ENCODE measurements around the gene APCDD1.
"Not testable (repeated sequence)": the region's sequence is repeated elsewhere in the genome, so short reads cannot be mapped to it uniquely, and the experiment has no call there.

APCDD1 gene

DNA sequence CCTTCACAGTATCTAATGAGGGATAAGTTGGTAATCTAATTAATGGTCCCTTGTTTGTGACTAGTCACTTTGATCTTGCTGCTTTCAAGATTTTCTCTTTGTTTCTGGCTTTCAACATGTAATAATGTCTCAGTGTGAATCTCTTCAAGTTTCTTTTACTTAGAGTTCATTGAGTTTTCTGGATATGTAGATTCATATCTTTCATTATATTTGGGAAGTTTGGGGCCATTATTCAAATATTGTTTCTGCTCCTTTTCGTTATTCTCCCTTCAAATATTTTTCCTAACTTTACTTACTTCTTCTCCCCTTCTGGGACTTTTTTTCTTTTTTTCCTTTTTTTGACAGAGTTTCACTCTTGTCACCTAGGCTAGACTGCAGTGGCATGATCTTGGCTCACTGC lies 50.3 kb downstream of the APCDD1 start:
- H3K4me1 Mint-ChIP-seq (ENCODE audit: low read depth), result peaks cover 10% of the 10 kb centered on the region
- peaks cover 29% of the 10 kb centered on the region for H3K9me3 Mint-ChIP-seq
- intact Hi-C loops (cut with micrococcal nuclease), result no loop called here
- H3K27ac Mint-ChIP-seq, result no peak overlapping the region
- H3K36me3 Mint-ChIP-seq (ENCODE audit: low read depth), result peaks cover 16% of the 10 kb centered on the region
- no peak overlapping the region for H3K4me3 Mint-ChIP-seq
- H3K27me3 Mint-ChIP-seq, result no peaks in the 10 kb centered on the region

DNA sequence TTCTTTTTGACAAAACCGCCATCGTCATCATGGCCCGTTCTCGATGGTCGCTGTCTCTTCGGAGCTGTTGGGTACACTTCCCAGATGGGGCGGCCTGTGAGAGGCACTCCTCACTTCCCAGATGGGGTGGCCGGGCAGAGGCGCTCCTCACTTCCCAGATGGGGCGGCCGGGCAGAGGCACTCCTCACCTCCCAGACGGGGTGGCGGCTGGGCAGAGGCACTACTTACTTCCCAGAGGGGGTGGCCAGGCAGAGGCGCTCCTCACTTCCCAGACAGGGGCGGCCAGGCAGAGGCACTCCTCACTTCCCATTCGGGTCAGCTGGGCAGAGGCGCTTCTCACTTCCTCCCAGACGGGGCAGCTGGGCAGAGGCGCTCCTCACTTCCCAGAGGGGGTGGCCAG lies 51.5 kb downstream of the APCDD1 start:
- H3K27ac Mint-ChIP-seq; H3K27me3 Mint-ChIP-seq; intact Hi-C loops (cut with micrococcal nuclease); H3K4me3 Mint-ChIP-seq; H3K4me1 Mint-ChIP-seq (ENCODE audit: low read depth): not testable (repeated sequence)
- peaks cover 16% of the 10 kb centered on the region for H3K36me3 Mint-ChIP-seq (ENCODE audit: low read depth)
- H3K9me3 Mint-ChIP-seq, result peaks cover 29% of the 10 kb centered on the region

DNA sequence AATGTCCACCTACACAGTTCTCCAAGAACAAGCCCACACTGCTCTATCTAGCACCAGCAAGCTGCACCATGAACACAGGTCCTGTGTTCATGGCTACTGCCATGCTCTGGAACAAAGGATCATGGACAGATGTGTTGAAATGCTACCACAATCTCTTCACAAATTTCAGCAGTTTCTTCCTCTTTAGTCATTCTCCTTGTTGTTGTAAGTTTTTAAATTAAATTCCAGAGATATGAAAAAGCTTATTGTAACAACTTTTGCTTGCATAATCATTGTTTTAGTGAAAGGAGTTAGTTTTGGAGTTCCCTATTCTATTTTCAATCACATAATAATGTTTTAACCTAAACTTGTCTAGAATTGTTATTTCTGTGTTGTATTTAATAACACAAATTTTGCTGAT lies 54.2 kb downstream of the APCDD1 start:
- intact Hi-C loops (cut with micrococcal nuclease), result no loop called here
- no peak overlapping the region for H3K27ac Mint-ChIP-seq
- H3K36me3 Mint-ChIP-seq (ENCODE audit: low read depth), result peaks cover 16% of the 10 kb centered on the region
- H3K9me3 Mint-ChIP-seq, result peaks cover 29% of the 10 kb centered on the region
- peaks cover 7% of the 10 kb centered on the region for H3K4me1 Mint-ChIP-seq (ENCODE audit: low read depth)
- peaks cover 4% of the 10 kb centered on the region for H3K27me3 Mint-ChIP-seq
- H3K4me3 Mint-ChIP-seq, result no peak overlapping the region

DNA sequence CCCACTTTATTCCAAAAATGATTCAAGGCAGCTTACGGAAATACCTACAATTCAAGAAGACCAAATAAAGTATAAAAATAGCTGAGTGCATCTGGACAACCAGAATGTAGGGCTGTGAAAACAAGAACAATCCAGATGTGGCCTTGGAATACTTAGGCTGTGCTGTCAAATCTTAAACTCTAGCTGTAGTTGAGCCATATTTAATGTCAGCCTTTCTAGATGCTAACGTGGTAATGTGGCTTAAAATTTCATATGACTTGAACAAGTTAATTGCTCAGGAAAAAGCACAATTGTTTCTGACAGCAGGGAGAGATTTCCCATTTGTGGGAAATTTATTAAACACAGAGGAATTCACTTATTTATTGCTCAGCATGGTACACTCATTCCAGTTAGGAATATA lies 56.8 kb downstream of the APCDD1 start:
- intact Hi-C loops (cut with micrococcal nuclease), result loop anchor here (10.0 kb wide), 1 partner anchor 56 kb away; the partner anchor contains the start of gene APCDD1
- H3K27me3 Mint-ChIP-seq, result peaks cover 6% of the 10 kb centered on the region
- no peak overlapping the region for H3K4me3 Mint-ChIP-seq
- H3K27ac Mint-ChIP-seq, result no peak overlapping the region
- H3K4me1 Mint-ChIP-seq (ENCODE audit: low read depth), result peaks cover 26% of the 10 kb centered on the region
- H3K36me3 Mint-ChIP-seq (ENCODE audit: low read depth), result peaks cover 16% of the 10 kb centered on the region
- H3K9me3 Mint-ChIP-seq, result peaks cover 13% of the 10 kb centered on the region

DNA sequence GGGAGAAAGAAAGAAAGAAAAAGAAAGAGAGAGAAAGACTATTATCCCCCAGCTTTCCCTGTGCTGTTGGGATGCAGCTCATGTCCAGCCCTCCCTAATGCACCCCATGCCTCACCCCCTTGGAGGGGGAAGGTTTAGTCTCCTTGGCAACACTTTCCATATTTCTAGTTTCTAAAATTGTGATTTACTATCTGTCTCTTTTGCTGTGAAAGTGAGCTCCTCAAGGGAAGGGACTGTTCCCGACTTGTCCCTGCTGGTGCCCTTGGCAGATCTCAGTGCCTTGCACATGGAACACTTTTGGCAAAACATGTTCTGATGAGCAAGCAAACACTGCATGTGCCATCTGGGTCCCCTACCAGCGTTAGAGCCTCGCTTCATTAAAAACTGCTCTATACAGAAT lies 59.6 kb downstream of the APCDD1 start:
- no peak overlapping the region for H3K27ac Mint-ChIP-seq
- H3K27me3 Mint-ChIP-seq, result peaks cover 7% of the 10 kb centered on the region
- peaks cover 33% of the 10 kb centered on the region for H3K4me1 Mint-ChIP-seq (ENCODE audit: low read depth)
- intact Hi-C loops (cut with micrococcal nuclease), result loop anchor here (10.0 kb wide), 1 partner anchor 59 kb away; the partner anchor contains the start of gene APCDD1
- H3K4me3 Mint-ChIP-seq, result no peak overlapping the region
- peaks cover 9% of the 10 kb centered on the region for H3K9me3 Mint-ChIP-seq
- H3K36me3 Mint-ChIP-seq (ENCODE audit: low read depth), result peaks cover 5% of the 10 kb centered on the region

DNA sequence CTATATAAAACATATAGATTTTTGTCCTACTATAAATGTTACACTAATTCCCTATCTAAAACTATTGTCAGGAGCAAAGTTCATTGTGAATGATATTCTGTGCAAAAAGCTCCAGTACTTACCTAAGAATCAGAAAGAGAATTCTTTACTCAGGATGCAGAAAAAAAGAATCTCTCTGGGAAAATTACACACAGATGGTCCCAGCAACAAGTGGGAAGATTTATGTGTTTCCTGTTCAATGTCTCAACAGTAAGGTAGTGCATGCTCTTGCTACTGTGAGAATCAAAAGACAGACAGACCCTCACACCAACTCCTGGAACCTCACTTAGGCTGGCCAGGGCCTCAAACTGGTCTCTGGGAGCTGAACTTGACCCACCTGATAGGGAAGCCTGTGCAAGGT lies 60.2 kb downstream of the APCDD1 start:
- H3K4me1 Mint-ChIP-seq (ENCODE audit: low read depth), result peaks cover 38% of the 10 kb centered on the region
- H3K36me3 Mint-ChIP-seq (ENCODE audit: low read depth), result peaks cover 5% of the 10 kb centered on the region
- H3K27ac Mint-ChIP-seq, result no peak overlapping the region
- no peak overlapping the region for H3K4me3 Mint-ChIP-seq
- peaks cover 7% of the 10 kb centered on the region for H3K27me3 Mint-ChIP-seq
- H3K9me3 Mint-ChIP-seq, result peaks cover 9% of the 10 kb centered on the region
- intact Hi-C loops (cut with micrococcal nuclease), result loop anchor here (10.0 kb wide), 1 partner anchor 60 kb away; the partner anchor contains the start of gene APCDD1

DNA sequence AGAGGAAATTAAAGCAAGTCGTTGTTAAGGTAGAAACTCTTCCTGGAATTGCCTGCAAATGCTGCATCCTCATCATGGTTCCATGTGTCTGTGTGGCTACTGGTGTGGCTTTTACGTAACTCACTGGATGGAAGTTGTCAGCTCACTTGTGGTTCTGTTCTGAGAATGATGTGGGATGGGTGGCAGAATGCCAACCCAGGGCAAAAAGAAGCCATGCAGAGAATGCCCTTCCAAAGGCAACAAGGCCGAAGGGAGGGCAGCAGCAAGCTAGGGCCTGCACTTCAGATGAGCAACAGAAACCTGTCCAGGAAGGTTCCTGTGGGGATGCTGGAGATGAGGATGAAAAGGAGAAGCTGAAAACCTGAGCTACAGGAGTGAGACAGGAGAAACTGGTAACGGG lies 61.0 kb downstream of the APCDD1 start:
- peaks cover 40% of the 10 kb centered on the region for H3K4me1 Mint-ChIP-seq (ENCODE audit: low read depth)
- peaks cover 5% of the 10 kb centered on the region for H3K36me3 Mint-ChIP-seq (ENCODE audit: low read depth)
- peaks cover 9% of the 10 kb centered on the region for H3K9me3 Mint-ChIP-seq
- H3K27ac Mint-ChIP-seq, result no peak overlapping the region
- intact Hi-C loops (cut with micrococcal nuclease), result loop anchor here (10.0 kb wide), 1 partner anchor 61 kb away; the partner anchor contains the start of gene APCDD1
- H3K27me3 Mint-ChIP-seq, result peaks cover 7% of the 10 kb centered on the region
- no peak overlapping the region for H3K4me3 Mint-ChIP-seq

DNA sequence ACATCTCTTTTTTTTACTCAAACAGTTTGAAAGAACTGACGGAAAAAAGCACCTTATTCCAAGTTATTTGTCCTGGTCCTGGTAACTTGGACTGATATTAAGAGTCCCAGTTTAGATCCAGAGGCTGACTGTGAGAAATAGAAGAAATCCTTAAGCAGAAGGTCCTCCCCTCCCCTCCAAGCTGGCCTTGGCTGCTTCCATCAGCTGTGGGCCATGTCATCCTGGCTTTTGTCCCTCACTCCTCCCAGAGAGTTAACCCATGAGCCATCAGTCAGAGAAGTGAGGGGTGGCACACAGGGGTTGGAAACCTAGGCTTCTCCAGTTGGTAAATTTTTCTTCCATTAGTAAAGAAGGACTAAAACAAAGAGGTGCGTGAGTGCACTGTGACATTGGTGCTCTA lies 61.6 kb downstream of the APCDD1 start:
- Mint-ChIP-seq H3K36me3 (ENCODE audit: low read depth) (peaks cover 5% of the 10 kb centered on the region), H3K4me3 (no peak overlapping the region), H3K27ac (no peak overlapping the region), H3K9me3 (peaks cover 9% of the 10 kb centered on the region), H3K27me3 (peaks cover 5% of the 10 kb centered on the region), H3K4me1 (ENCODE audit: low read depth) (peaks cover 40% of the 10 kb centered on the region)
- intact Hi-C loops (cut with micrococcal nuclease), result loop anchor here (10.0 kb wide), 1 partner anchor 61 kb away; the partner anchor contains the start of gene APCDD1

DNA sequence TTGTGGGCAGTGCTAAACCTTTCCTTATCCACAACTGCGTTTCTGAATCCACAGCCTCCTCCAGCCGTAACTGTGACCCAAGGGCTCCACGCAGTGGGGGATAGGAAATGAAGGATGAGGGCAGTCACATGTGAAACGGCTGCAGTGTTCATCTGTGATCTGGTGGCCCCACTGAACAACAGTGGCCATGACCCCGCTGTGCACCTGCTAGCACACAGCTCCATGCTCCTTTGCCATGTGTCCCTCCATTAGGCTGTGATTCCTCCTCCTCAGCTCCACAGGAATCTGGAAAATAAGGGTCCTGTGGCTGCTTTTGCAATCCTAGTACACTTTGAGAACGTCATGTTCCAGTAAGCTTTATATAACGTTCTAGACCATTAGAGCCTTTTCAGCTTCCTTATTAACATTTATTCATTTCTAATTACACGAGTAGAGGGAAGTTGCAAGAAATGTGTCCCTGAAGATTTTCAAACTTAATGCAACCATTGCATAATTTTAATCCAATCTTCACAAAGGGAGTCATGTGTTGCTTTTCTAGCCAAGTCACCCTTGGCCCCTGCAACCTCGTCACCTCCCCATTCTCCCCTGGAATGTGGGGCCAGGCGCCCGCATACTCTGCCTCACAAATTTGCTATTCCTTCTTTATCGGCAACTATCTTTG lies 64.3 kb downstream of the APCDD1 start:
- peaks cover 9% of the 10 kb centered on the region for H3K9me3 Mint-ChIP-seq
- H3K27me3 Mint-ChIP-seq, result peaks cover 5% of the 10 kb centered on the region
- peak overlapping the region; percentile 34 for H3K27ac Mint-ChIP-seq
- no peak overlapping the region for H3K4me3 Mint-ChIP-seq
- peaks cover 37% of the 10 kb centered on the region for H3K4me1 Mint-ChIP-seq (ENCODE audit: low read depth)
- peaks cover 5% of the 10 kb centered on the region for H3K36me3 Mint-ChIP-seq (ENCODE audit: low read depth)
- intact Hi-C loops (cut with micrococcal nuclease), result loop anchor here (10.0 kb wide), 1 partner anchor 64 kb away; the partner anchor contains the start of gene APCDD1

DNA sequence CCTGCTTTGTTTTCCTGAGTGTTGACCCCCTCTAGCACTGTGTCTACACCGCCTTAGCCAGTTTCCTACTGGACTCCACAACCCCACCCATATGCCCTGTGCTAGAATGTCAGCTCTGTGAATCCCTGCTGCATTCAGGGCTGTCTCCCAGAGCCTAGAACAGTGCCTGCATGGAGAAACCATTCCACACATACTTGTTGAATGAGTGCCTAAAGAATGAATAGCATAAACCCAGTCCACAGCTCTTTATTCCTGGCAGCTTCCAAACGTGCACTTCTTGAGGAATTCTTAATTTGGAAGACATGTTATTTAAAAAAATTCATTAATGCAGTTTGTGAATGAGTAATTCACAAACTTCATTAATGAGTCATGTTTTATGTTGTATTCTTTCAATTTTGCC lies 64.9 kb downstream of the APCDD1 start:
- H3K9me3 Mint-ChIP-seq, result peaks cover 9% of the 10 kb centered on the region
- intact Hi-C loops (cut with micrococcal nuclease), result loop anchor here (10.0 kb wide), 1 partner anchor 65 kb away; the partner anchor contains the start of gene APCDD1
- peaks cover 30% of the 10 kb centered on the region for H3K4me1 Mint-ChIP-seq (ENCODE audit: low read depth)
- no peak overlapping the region for H3K4me3 Mint-ChIP-seq
- peak overlapping the region; percentile 34 for H3K27ac Mint-ChIP-seq
- H3K36me3 Mint-ChIP-seq (ENCODE audit: low read depth), result peaks cover 5% of the 10 kb centered on the region
- H3K27me3 Mint-ChIP-seq, result peaks cover 5% of the 10 kb centered on the region

DNA sequence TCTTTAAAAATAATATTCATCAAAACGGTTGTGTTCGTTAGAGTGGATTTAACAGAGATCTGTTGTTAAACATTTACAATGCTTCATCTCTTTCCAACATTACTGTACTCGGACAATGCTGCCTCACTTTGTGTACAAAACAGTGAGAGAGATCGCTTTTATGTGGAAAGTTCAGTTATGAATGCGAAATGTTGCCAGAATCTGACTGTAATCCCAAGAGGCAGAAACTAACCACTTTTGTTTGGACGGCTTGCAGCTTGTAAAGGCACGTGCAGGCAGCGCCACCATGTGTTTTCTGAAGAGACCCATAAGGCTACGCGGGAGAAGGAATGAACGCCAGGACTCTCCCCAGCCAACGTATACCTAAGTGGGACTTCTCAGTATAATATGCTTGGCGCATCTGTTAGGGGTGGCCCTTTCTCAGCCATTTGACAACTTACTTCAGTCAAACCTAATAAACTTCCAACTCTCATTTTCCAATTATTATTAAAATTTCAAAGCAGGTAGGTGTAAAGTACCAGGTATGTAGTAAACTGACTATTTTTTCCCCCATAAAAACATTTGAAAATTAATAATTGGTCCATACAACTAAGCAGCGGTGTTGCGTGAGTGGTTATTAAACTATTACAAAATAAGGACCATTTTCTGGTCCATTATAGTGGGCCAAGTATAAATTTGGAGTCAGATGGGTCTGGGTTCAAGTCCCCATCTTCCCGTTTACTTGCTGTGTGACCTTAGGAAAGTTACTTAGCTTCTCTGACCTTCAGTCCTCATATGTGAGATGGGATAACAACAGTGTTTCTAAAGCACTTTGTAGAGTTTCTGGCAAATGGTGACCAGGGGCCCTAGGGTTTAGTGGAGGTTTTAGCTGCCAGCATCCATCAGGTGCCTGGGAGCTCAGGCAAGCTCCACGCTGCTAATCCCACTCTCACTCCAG lies 65.8 kb downstream of the APCDD1 start:
- H3K4me3 Mint-ChIP-seq, result no peak overlapping the region
- no peak overlapping the region for H3K27ac Mint-ChIP-seq
- intact Hi-C loops (cut with micrococcal nuclease), result loop anchor here (1.0 to 10.0 kb wide), 4 partner anchors 65 to 905 kb away; partner anchors contain the start of genes APCDD1 and PPP4R1
- peaks cover 5% of the 10 kb centered on the region for H3K36me3 Mint-ChIP-seq (ENCODE audit: low read depth)
- H3K27me3 Mint-ChIP-seq, result peaks cover 5% of the 10 kb centered on the region
- H3K4me1 Mint-ChIP-seq (ENCODE audit: low read depth), result peaks cover 37% of the 10 kb centered on the region
- peaks cover 9% of the 10 kb centered on the region for H3K9me3 Mint-ChIP-seq

DNA sequence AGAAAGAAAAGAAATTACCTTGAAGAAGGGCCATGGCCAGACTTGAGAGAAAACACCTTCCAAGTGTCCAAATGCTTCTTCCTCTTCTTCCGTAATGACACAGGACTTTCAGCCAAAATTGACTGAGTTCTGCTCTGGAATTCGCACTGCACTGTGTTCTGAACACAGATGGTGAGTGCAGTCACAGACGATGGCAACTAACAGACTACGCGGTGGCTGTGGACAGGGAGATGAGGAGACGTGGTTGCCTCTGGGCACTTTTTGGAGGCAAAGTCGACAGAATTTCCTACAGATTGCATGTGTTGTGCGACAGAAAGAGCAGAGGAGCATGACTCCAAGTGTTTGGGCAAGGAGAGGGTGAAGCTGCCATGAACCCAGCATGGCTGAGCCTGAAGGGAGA lies 67.1 kb downstream of the APCDD1 start:
- peaks cover 9% of the 10 kb centered on the region for H3K9me3 Mint-ChIP-seq

DNA sequence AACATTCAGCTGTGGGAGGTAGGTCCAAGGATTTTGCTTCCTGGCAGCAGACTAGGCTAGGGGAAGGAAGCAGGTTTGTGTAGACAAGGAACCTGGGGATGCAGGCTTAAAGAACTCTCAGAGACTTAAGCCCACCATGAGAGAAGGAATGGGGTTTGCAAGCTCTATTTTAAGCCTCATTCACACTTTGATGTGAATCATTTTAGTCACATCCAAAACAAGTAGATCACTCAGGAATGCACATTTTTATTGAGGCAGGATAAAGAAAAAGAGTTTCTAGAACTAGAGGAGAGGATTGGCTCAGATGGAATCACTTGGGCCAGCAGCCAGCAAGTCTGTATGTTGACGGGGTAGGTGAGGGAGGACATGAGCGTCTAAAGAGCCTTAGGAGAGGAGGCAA lies 68.1 kb downstream of the APCDD1 start:
- peaks cover 2% of the 10 kb centered on the region for H3K27me3 Mint-ChIP-seq
- peaks cover 12% of the 10 kb centered on the region for H3K36me3 Mint-ChIP-seq (ENCODE audit: low read depth)
- peak overlapping the region; percentile 1 for H3K27ac Mint-ChIP-seq
- H3K4me3 Mint-ChIP-seq, result no peak overlapping the region
- peaks cover 3% of the 10 kb centered on the region for H3K9me3 Mint-ChIP-seq
- intact Hi-C loops (cut with micrococcal nuclease), result loop anchor here (10.0 kb wide), 2 partner anchors 808 to 908 kb away; partner anchors contain the start of gene PPP4R1
- H3K4me1 Mint-ChIP-seq (ENCODE audit: low read depth), result peaks cover 36% of the 10 kb centered on the region

More for the DNA sequence above, 67.1 kb downstream of the APCDD1 start:
- H3K4me1 Mint-ChIP-seq (ENCODE audit: low read depth), result peaks cover 26% of the 10 kb centered on the region
- H3K27me3 Mint-ChIP-seq, result peaks cover 2% of the 10 kb centered on the region
- H3K36me3 Mint-ChIP-seq (ENCODE audit: low read depth), result peaks cover 15% of the 10 kb centered on the region
- H3K4me3 Mint-ChIP-seq, result no peak overlapping the region
- H3K27ac Mint-ChIP-seq, result no peak overlapping the region
- intact Hi-C loops (cut with micrococcal nuclease), result loop anchor here (10.0 kb wide), 2 partner anchors 807 to 907 kb away; partner anchors contain the start of gene PPP4R1

Data from dendritic cell treated with granulocyte-macrophage colony-stimulating factor and Interleukin-4, amounts not matched to agents 40 ng/mL and 50 ng/mL, for 4 days (primary cell).